ENCODE data around the gene PPP3CA. TPM values are rescaled to one million over a fixed set of nuclear protein-coding genes. Genes with fewer than 3 reads are reported as not detected.
A peak's percentile ranks its signal among the peaks of the same experiment; 100 is the strongest.
"Not testable (repeated sequence)": the region's sequence is repeated elsewhere in the genome, so short reads cannot be mapped to it uniquely, and the experiment has no call there.

Gene PPP3CA
- polyA plus RNA-seq, 6 donors from 2014 or later = 12.9 to 77.5 (median 19.5) TPM

- DNase-seq (no peak), ATAC-seq (ENCODE audit: low read depth in 2 of 2) (peak; percentile 81 to 82)
- peaks cover 54 to 65% (median 59%) of the 10 kb centered on the region in 3 donors for H3K4me1 Mint-ChIP-seq
Measured at GRCh38 chr4:101186567-101187184, 160.7 kb downstream of the PPP3CA start.

GRCh38 chr4:101184668-101185067 lies 162.7 kb downstream of the PPP3CA start:
- Mint-ChIP-seq H3K4me3 (peak overlapping the region in 1 of 8 donors; percentile 13), H3K4me1 (peaks cover 51 to 56% (median 53%) of the 10 kb centered on the region in 3 donors), H3K9me3 (peaks cover 0 to 8% (median 0%) of the 10 kb centered on the region in 7 donors), H3K27me3 (no peaks in the 10 kb centered on the region), H3K27ac (peak overlapping the region in 2 of 6 donors; percentile 26 to 66), H3K36me3 (peaks cover 15 to 21% of the 10 kb centered on the region in 2 donors)
- DNase-seq (no peak), ATAC-seq (ENCODE audit: low read depth in 2 of 2) (no peak)

More at GRCh38 chr4:101186567-101187184, 160.7 kb downstream of the PPP3CA start:
- H3K36me3 Mint-ChIP-seq = peaks cover 15 to 18% of the 10 kb centered on the region in 2 donors
- H3K27me3 Mint-ChIP-seq = no peaks in the 10 kb centered on the region
- H3K9me3 Mint-ChIP-seq = peaks cover 0 to 8% (median 0%) of the 10 kb centered on the region in 7 donors
- peak overlapping the region in 4 of 6 donors; percentile 41 to 78 (median 51) for H3K27ac Mint-ChIP-seq
- peak overlapping the region in 1 of 8 donors; percentile 45 for H3K4me3 Mint-ChIP-seq

- ATAC-seq (ENCODE audit: low read depth in 2 of 2) (no peak), DNase-seq (no peak)
- H3K27me3 Mint-ChIP-seq = no peaks in the 10 kb centered on the region
- H3K36me3 Mint-ChIP-seq = peaks cover 15 to 21% of the 10 kb centered on the region in 2 donors
- peak overlapping the region in 2 of 8 donors; percentile 8 to 36 for H3K4me3 Mint-ChIP-seq
- H3K27ac Mint-ChIP-seq = peak overlapping the region in 1 of 6 donors; percentile 32
- H3K4me1 Mint-ChIP-seq = peaks cover 46 to 54% (median 52%) of the 10 kb centered on the region in 3 donors
- H3K9me3 Mint-ChIP-seq = peaks cover 0 to 8% (median 0%) of the 10 kb centered on the region in 7 donors
Measured at GRCh38 chr4:101183666-101184373, 163.5 kb downstream of the PPP3CA start.

DNA sequence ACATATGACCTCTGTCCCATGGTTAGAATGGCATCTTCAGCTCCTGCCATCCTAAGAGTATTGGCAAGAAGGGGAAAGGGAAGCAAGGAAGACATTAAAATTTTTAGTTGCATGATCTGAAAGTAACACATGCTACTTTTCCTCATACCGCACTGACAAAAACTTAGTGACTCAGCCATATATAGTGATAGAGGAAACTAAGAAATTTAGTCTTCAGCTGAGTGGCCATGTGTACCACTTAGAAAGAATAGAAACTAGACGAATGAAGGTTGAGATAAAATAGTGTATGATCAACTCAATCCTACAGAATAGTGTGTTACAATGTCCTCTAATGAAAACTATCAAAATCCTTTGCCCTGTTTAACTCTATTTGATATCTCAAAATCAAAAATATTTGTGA lies 164.1 kb downstream of the PPP3CA start:
- Mint-ChIP-seq H3K36me3 (peaks cover 15 to 21% of the 10 kb centered on the region in 2 donors), H3K9me3 (peaks cover 0 to 8% (median 0%) of the 10 kb centered on the region in 7 donors), H3K4me1 (peaks cover 52 to 57% (median 54%) of the 10 kb centered on the region in 3 donors), H3K27ac (no peak overlapping the region), H3K27me3 (no peaks in the 10 kb centered on the region), H3K4me3 (no peak overlapping the region)
- ATAC-seq (ENCODE audit: low read depth in 2 of 2) (peak; percentile 45 to 50), DNase-seq (no peak)

- H3K36me3 Mint-ChIP-seq = peaks cover 15 to 21% of the 10 kb centered on the region in 2 donors
- DNase-seq = not testable (repeated sequence)
Measured at GRCh38 chr4:101182688-101183087, 164.6 kb downstream of the PPP3CA start.

DNA sequence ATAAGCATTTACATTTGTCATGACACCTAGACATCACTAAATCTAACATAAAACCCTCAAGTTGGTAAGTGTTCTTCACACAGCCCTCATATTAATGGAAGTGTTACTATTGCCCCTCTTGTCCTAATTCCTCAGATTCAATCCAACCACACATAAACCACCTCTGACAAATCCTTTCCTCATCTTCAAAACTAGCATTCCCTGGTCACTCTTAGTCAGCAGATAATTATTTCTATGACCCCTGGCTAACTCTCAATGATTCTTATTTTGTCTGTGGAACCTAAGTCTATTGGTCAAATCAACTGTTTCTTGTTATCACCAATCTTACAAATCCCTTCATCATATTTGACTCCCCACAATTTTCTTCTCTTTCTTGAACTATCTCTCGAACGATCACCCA lies 168.6 kb downstream of the PPP3CA start:
- peaks cover 42 to 54% (median 46%) of the 10 kb centered on the region in 3 donors for H3K4me1 Mint-ChIP-seq

More at GRCh38 chr4:101182688-101183087, 164.6 kb downstream of the PPP3CA start:
- ATAC-seq (ENCODE audit: low read depth in 2 of 2); H3K4me3 Mint-ChIP-seq; H3K9me3 Mint-ChIP-seq; H3K27me3 Mint-ChIP-seq: not testable (repeated sequence)
- H3K27ac Mint-ChIP-seq = peak overlapping the region in 1 of 6 donors; percentile 61
- H3K4me1 Mint-ChIP-seq = peaks cover 50 to 54% (median 52%) of the 10 kb centered on the region in 3 donors

DNA sequence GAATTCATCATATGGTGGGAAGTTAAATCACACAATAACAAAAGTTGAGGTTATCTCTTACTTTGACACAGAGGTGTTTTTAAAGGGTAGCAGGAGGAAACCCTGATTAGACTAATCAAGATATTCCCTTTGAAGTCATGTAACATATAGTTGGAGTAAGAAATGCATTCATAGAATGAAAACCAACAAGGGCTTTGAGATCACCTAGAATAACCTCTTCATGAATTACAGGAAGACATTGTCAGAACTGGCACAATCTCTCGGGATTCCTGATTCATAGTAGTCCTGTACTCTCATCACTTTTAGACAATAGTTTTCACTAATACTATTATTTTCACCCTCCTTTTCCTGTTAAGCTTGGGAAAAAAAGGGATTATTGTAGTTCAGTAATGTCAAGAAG lies 170.2 kb downstream of the PPP3CA start:
- H3K9me3 Mint-ChIP-seq = peaks cover 0 to 2% (median 0%) of the 10 kb centered on the region in 7 donors
- no peak overlapping the region for H3K27ac Mint-ChIP-seq
- H3K27me3 Mint-ChIP-seq = no peaks in the 10 kb centered on the region
- no peak for ATAC-seq (ENCODE audit: low read depth in 2 of 2)
- H3K4me1 Mint-ChIP-seq = peaks cover 26 to 43% (median 30%) of the 10 kb centered on the region in 3 donors
- DNase-seq = no peak
- H3K4me3 Mint-ChIP-seq = no peak overlapping the region
- peaks cover 5 to 7% of the 10 kb centered on the region in 2 donors for H3K36me3 Mint-ChIP-seq

More for the DNA sequence above, 168.6 kb downstream of the PPP3CA start:
- Mint-ChIP-seq H3K4me3 (no peak overlapping the region), H3K9me3 (peaks cover 0 to 8% (median 0%) of the 10 kb centered on the region in 7 donors), H3K27ac (peak overlapping the region in 2 of 6 donors; percentile 34 to 79), H3K36me3 (peaks cover 15 to 19% of the 10 kb centered on the region in 2 donors), H3K27me3 (no peaks in the 10 kb centered on the region)
- ATAC-seq (ENCODE audit: low read depth in 2 of 2) (no peak), DNase-seq (no peak)

DNA sequence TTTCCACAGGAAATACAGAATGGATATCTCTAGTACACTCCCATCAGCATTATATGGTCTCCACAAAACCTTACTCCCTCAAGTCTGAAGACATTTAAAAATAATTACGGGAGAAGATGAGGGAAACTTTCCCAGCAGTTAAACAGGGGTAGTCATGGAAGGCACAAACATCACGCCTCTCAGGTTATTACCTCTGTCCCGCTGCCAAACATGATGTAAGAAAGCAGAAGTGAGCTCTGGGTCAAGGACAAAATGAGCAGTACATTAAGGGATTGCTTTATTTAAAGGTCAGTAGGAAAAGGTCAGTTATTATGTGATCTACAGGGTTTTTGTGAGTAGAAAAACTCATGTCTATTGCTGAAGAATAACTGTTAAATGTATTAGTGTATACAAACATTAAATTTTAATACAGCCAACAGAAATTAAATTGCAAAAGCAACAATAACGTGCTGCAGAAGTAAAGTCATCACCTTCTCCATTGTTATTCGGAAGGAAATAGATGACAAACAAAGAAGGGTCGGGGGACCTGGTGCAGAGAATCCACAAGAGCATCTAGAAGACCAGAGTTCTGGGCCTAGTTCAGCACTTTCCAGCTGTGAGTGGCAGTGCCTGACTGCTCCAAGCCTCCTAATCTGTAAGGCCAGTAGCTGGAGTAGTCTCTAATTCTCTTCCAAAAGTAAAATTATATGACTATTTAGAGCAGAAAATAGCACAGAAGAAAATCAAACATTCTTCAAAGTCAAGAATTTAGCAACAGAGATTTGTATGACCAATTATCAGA lies 171.2 kb downstream of the PPP3CA start:
- no peaks in the 10 kb centered on the region for H3K27me3 Mint-ChIP-seq
- peaks cover 28 to 41% (median 29%) of the 10 kb centered on the region in 3 donors for H3K4me1 Mint-ChIP-seq
- no peaks in the 10 kb centered on the region for H3K36me3 Mint-ChIP-seq
- DNase-seq (no peak), ATAC-seq (ENCODE audit: low read depth in 2 of 2) (peak in 1 of 2 donors; percentile 34)
- H3K4me3 Mint-ChIP-seq = no peak overlapping the region
- H3K27ac Mint-ChIP-seq = peak overlapping the region in 3 of 6 donors; percentile 7 to 69 (median 67)
- no peaks in the 10 kb centered on the region for H3K9me3 Mint-ChIP-seq

GRCh38 chr4:101174679-101175345 lies 172.5 kb downstream of the PPP3CA start:
- H3K27ac Mint-ChIP-seq = peak overlapping the region in 4 of 6 donors; percentile 3 to 70 (median 45)
- no peaks in the 10 kb centered on the region for H3K27me3 Mint-ChIP-seq
- no peaks in the 10 kb centered on the region for H3K36me3 Mint-ChIP-seq
- no peak overlapping the region for H3K4me3 Mint-ChIP-seq
- no peak for DNase-seq
- H3K4me1 Mint-ChIP-seq = peaks cover 34 to 46% (median 34%) of the 10 kb centered on the region in 3 donors
- H3K9me3 Mint-ChIP-seq = no peaks in the 10 kb centered on the region
- ATAC-seq (ENCODE audit: low read depth in 2 of 2) = no peak

GRCh38 chr4:101172369-101172768 lies 175.0 kb downstream of the PPP3CA start:
- H3K27ac Mint-ChIP-seq = peak overlapping the region in 2 of 6 donors; percentile 10 to 61
- H3K9me3 Mint-ChIP-seq = no peaks in the 10 kb centered on the region
- DNase-seq (no peak), ATAC-seq (ENCODE audit: low read depth in 2 of 2) (no peak)
- no peaks in the 10 kb centered on the region for H3K36me3 Mint-ChIP-seq
- no peak overlapping the region for H3K4me3 Mint-ChIP-seq
- peaks cover 28 to 35% (median 28%) of the 10 kb centered on the region in 3 donors for H3K4me1 Mint-ChIP-seq
- H3K27me3 Mint-ChIP-seq = no peaks in the 10 kb centered on the region

DNA sequence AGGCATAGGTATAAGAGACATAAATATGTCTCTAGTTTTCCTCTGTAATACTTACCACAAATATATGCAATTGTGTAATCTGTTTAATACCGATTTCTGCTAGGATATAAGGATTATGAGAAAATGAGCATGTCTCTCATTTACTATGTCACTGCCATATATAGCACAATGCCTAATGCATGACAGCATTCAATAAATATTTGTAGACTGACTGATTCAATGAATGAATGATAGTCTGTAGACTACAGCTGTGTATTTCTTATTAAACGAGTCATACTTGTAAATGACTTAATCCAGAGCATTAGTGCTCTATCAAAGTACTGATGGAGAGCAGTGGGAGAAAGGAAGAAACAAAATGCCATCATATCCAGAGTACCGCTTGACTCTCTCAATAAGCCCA lies 175.6 kb downstream of the PPP3CA start:
- no peak for ATAC-seq (ENCODE audit: low read depth in 2 of 2)
- Mint-ChIP-seq H3K27ac (peak overlapping the region in 2 of 6 donors; percentile 10 to 33), H3K36me3 (no peaks in the 10 kb centered on the region), H3K9me3 (no peaks in the 10 kb centered on the region), H3K4me3 (no peak overlapping the region), H3K27me3 (no peaks in the 10 kb centered on the region), H3K4me1 (peaks cover 27 to 30% (median 28%) of the 10 kb centered on the region in 3 donors)
- no peak for DNase-seq

GRCh38 chr4:101169044-101170014 lies 178.0 kb downstream of the PPP3CA start:
- Mint-ChIP-seq H3K4me3 (no peak overlapping the region), H3K27ac (no peak overlapping the region), H3K9me3 (no peaks in the 10 kb centered on the region), H3K4me1 (peaks cover 8 to 22% (median 22%) of the 10 kb centered on the region in 3 donors), H3K27me3 (no peaks in the 10 kb centered on the region), H3K36me3 (no peaks in the 10 kb centered on the region)
- DNase-seq = peak; percentile 46
- ATAC-seq (ENCODE audit: low read depth in 2 of 2) = peak; percentile 90 to 92

Data from naive B cell (primary cell).